ENCODE results near the gene STIMATE. TPM values are rescaled to one million over a fixed set of nuclear protein-coding genes. Genes with fewer than 3 reads are reported as not detected.

The STIMATE gene
- total and polyA plus RNA-seq, 9 of the 15 experiments (the other 6 are each of a cell fraction or from before 2014, with no cell fraction given) = 0.14 to 7.7 (median 4.9) TPM

DNA sequence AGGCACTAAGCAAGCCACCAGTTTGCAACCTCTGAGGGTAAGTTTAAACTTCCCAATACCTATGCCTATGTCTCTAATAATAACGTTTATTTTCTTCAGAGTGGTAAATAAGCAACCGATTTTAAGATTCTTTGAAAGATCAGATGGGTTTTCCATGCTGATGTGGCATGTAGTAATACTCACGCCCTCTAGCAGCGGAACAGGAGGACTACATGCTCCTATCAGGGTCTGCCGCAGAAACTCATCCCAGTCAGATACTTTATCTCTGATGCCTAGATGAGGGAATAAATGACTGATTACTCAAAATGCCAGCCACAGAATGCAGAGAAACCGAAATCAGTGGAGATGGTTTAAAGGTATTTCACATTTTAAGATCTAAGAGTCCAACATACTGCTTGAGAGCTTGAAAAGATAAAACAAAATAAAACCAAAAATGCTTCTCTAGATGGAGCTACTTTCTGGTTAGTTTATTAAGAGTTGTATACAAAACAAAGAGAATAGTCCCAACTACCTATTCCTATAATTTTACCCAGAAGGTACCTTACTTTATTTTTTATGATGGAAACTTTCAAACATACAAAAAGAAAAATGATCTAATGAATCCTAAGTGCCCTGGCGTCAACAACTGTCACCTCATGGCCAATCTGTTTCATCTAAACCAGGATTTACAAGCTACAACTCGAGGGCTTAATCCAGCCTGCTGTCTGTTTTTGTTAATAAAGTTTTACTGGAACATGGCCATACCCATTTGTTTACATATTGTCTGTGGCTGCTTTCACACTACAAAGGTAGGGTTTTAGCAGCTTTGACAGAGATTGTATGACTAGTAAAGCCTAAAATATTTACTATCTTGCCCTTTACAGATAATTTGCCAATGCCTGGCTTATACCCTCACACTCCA, 37.5 kb upstream of the STIMATE start (continued):
- TF ChIP-seq DDX20 (tag; IDR thresholded peaks at IDR 0.05; ENCODE audit: low read depth) (no peak), ZNF431 (CRISPR knock-in tag; IDR thresholded peaks at IDR 0.05) (no peak), KLF13 (tag; IDR thresholded peaks at IDR 0.05; ENCODE audit: borderline replicate concordance, low read depth) (no peak), CSDE1 (IDR thresholded peaks at IDR 0.05) (no peak), SAFB (IDR thresholded peaks at IDR 0.05; ENCODE audit: borderline replicate concordance, low read depth, low read length) (no peak), KLF6 (CRISPR knock-in tag; IDR thresholded peaks at IDR 0.05; ENCODE audit: borderline replicate concordance) (no peak), SMC3 (conservative IDR thresholded peaks at IDR 0.05; ENCODE audit: insufficient read depth, low read depth, low read length) (peak; percentile 35; the same call in 1 of the 2 replicates), ZNF239 (CRISPR knock-in tag; IDR thresholded peaks at IDR 0.05) (no peak), ZNF324 (CRISPR knock-in tag; IDR thresholded peaks at IDR 0.05) (no peak), ZNF165 (CRISPR knock-in tag; IDR thresholded peaks at IDR 0.05; ENCODE audit: borderline replicate concordance) (no peak), RFX5 (IDR thresholded peaks at IDR 0.05; ENCODE audit: low read depth, low read length) (no peak)
- TF ChIP-seq, protein P1, sequence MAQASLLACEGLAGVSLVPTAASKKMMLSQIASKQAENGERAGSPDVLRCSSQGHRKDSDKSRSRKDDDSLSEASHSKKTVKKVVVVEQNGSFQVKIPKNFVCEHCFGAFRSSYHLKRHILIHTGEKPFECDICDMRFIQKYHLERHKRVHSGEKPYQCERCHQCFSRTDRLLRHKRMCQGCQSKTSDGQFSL (CRISPR knock-in tag; IDR thresholded peaks at IDR 0.05) = no peak
- TF ChIP-seq, protein P1 (tag; IDR thresholded peaks at IDR 0.05) = no peak
- TF ChIP-seq, protein P2, sequence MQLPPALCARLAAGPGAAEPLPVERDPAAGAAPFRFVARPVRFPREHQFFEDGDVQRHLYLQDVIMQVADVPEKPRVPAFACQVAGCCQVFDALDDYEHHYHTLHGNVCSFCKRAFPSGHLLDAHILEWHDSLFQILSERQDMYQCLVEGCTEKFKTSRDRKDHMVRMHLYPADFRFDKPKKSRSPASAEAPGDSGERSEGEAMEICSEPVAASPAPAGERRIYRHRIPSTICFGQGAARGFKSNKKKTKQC (CRISPR knock-in tag; IDR thresholded peaks at IDR 0.05) = no peak

Measured in K562 (cell line).